Measurements from ENCODE around the gene BCAS1. TPM values are rescaled to one million over a fixed set of nuclear protein-coding genes. Genes with fewer than 3 reads are reported as not detected.

BCAS1 gene
- total RNA-seq, 1 experiment from 2014 or later: 1.2 TPM

DNA sequence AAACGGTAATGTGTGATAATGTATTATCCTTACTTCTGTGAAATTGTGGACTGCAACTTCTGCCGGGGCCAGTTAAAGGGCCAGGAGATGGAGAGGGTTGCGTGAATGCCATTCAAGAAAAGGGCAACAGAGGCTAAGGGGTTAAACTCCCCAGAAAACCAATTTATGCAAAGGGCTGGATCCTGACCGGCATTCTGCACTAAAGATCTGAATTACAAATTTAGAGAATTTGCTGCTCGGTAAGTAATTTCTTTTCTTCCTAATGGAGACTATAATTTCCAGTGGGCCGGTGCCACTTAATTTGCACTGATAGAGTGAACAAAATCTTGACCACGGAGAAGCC is 130.1 kb downstream of the BCAS1 start:
- BruUV-seq (replicated peaks): no TSS peak
- no peaks in the 10 kb centered on the region; the same call in 1 of the 2 replicates for H3K27me3 ChIP-seq (replicated peaks; ENCODE audit: control insufficient read depth, insufficient read depth, low read length)
- H3K4me1 ChIP-seq: peaks cover 30% of the 10 kb centered on the region
- H3K9me3 ChIP-seq: no peaks in the 10 kb centered on the region
- POLR2A ChIA-PET: interaction anchor here (0.6 kb wide), 1 partner anchor 266 kb away, joined by 4 read pairs; no protein-coding TSS in a partner anchor
- Mint-ChIP-seq H3K27ac (ENCODE audit: unreplicated experiment) (no peak overlapping the region), H3K4me1 (ENCODE audit: low read depth, unreplicated experiment) (peaks cover 32% of the 10 kb centered on the region), H3K27me3 (ENCODE audit: insufficient read depth, unreplicated experiment) (no peaks in the 10 kb centered on the region), H3K36me3 (ENCODE audit: insufficient read depth, unreplicated experiment) (no peaks in the 10 kb centered on the region), H3K9me3 (ENCODE audit: unreplicated experiment) (no peaks in the 10 kb centered on the region), H3K4me3 (ENCODE audit: unreplicated experiment) (no peak overlapping the region)
- no peak overlapping the region for H3K4me3 ChIP-seq (ENCODE audit: low read depth, low read length)
- no peaks in the 10 kb centered on the region for H3K36me3 ChIP-seq (ENCODE audit: control insufficient read depth, insufficient read depth, low read length)
- DNase-seq: no peak
- TF ChIP-seq, protein P1, sequence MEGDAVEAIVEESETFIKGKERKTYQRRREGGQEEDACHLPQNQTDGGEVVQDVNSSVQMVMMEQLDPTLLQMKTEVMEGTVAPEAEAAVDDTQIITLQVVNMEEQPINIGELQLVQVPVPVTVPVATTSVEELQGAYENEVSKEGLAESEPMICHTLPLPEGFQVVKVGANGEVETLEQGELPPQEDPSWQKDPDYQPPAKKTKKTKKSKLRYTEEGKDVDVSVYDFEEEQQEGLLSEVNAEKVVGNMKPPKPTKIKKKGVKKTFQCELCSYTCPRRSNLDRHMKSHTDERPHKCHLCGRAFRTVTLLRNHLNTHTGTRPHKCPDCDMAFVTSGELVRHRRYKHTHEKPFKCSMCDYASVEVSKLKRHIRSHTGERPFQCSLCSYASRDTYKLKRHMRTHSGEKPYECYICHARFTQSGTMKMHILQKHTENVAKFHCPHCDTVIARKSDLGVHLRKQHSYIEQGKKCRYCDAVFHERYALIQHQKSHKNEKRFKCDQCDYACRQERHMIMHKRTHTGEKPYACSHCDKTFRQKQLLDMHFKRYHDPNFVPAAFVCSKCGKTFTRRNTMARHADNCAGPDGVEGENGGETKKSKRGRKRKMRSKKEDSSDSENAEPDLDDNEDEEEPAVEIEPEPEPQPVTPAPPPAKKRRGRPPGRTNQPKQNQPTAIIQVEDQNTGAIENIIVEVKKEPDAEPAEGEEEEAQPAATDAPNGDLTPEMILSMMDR (IDR thresholded peaks at IDR 0.05; ENCODE audit: insufficient read depth in 1 of 2, low read depth in 1 of 2, low read length in 1 of 2, severe bottlenecking in 1 of 2, unreplicated experiment in 1 of 2): no peak
- CTCF ChIA-PET: interaction anchor here (0.6 to 1.9 kb wide), 33 partner anchors 9 to 527 kb away, joined by 3 to 38 read pairs (median 5); no protein-coding TSS in a partner anchor
- intact Hi-C loops (cut with micrococcal nuclease; ENCODE audit: unreplicated experiment): loop anchor here (1.0 kb wide), 5 partner anchors 25 to 527 kb away; no protein-coding TSS in a partner anchor

DNA sequence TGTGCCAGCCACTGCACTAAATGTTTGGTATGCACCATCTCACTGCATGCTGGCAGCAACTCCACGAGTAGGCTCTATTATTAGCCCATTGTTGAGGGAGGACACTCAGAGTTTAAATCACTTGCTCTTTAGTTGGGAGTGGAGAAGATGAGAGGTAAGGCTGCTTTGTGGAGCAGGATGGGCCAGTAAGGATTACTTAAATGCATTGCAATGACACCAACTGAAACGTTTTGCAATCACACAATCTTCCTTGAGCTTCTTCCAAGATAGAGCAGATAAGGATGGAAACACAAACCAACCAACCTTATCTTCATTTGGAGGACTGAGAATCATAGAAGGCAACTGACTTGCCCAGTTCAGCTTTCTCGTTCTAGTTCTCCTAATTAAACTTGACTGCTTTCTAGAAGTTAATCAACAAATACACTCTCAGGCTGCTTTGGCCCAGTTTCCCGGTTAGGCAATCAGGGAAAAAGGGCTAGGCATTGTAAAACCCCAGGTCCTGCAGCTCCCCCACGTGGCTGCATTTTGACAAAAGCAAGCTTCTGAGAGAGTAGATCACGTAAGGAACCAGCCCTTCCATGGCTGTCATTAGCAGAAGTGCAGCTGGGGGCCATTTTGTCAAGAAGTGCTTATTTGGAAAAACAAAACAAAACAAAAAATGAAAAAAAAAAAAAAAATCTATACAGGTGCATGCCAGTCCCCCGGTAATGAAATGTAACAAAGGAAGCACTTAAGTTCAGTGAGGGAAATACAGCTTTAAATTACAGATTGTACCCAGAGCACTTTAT is 130.6 kb downstream of the BCAS1 start:
- ChIA-PET CTCF (interaction anchor here (0.6 to 1.9 kb wide), 42 partner anchors 8 to 602 kb away, joined by 3 to 38 read pairs (median 4); partner anchors contain the start of gene ZNF217), POLR2A (interaction anchor here (0.5 to 0.6 kb wide), 3 partner anchors 15 to 269 kb away, joined by 3 to 4 read pairs (median 3); no protein-coding TSS in a partner anchor)
- peaks cover 35% of the 10 kb centered on the region for H3K4me1 Mint-ChIP-seq (ENCODE audit: low read depth, unreplicated experiment)
- no peak overlapping the region for H3K27ac Mint-ChIP-seq (ENCODE audit: unreplicated experiment)
- H3K9me3 Mint-ChIP-seq (ENCODE audit: unreplicated experiment): no peaks in the 10 kb centered on the region
- DNase-seq: peak; percentile 95 to 96
- Histone ChIP-seq H3K36me3 (ENCODE audit: control insufficient read depth, insufficient read depth, low read length) (no peaks in the 10 kb centered on the region), H3K27me3 (replicated peaks; ENCODE audit: control insufficient read depth, insufficient read depth, low read length) (no peaks in the 10 kb centered on the region; the same call in 1 of the 2 replicates), H3K9me3 (no peaks in the 10 kb centered on the region), H3K4me3 (ENCODE audit: low read depth, low read length) (no peak overlapping the region), H3K4me1 (peaks cover 30% of the 10 kb centered on the region)
- intact Hi-C loops (cut with micrococcal nuclease; ENCODE audit: unreplicated experiment): loop anchor here (1.0 to 2.0 kb wide), 6 partner anchors 19 to 526 kb away; no protein-coding TSS in a partner anchor
- TF ChIP-seq, protein P1 (IDR thresholded peaks at IDR 0.05; ENCODE audit: insufficient read depth in 1 of 2, low read depth in 1 of 2, low read length in 1 of 2, severe bottlenecking in 1 of 2, unreplicated experiment in 1 of 2): peak; percentile 93 to 98
- no TSS peak for BruUV-seq (replicated peaks)
- H3K4me3 Mint-ChIP-seq (ENCODE audit: unreplicated experiment): no peak overlapping the region
- H3K27me3 Mint-ChIP-seq (ENCODE audit: insufficient read depth, unreplicated experiment): no peaks in the 10 kb centered on the region
- H3K36me3 Mint-ChIP-seq (ENCODE audit: insufficient read depth, unreplicated experiment): no peaks in the 10 kb centered on the region

DNA sequence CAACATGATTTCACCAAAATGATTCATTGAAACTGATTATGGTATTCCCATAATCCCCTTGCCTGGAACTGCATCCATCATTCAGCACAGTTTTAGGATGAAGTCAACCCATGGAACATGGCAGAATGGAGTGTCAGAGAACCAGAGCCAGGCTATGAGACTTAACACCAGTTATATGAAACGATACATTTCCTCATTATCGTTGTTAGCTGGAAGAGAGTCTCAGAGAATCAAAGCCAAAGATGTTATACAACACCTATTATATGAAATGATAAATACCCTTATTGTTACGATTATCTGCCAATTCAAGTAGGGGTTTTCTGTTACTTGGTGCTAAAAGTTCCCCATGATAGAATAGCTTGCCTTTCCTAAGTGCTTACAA is 131.2 kb downstream of the BCAS1 start:
- H3K4me3 ChIP-seq (ENCODE audit: low read depth, low read length): no peak overlapping the region
- BruUV-seq (replicated peaks): no TSS peak
- Mint-ChIP-seq H3K9me3 (ENCODE audit: unreplicated experiment) (no peaks in the 10 kb centered on the region), H3K27me3 (ENCODE audit: insufficient read depth, unreplicated experiment) (no peaks in the 10 kb centered on the region), H3K36me3 (ENCODE audit: insufficient read depth, unreplicated experiment) (no peaks in the 10 kb centered on the region), H3K4me3 (ENCODE audit: unreplicated experiment) (no peak overlapping the region), H3K4me1 (ENCODE audit: low read depth, unreplicated experiment) (peaks cover 39% of the 10 kb centered on the region), H3K27ac (ENCODE audit: unreplicated experiment) (no peak overlapping the region)
- no peaks in the 10 kb centered on the region for H3K27me3 ChIP-seq (replicated peaks; ENCODE audit: control insufficient read depth, insufficient read depth, low read length)
- H3K9me3 ChIP-seq: no peaks in the 10 kb centered on the region
- TF ChIP-seq, protein P1 (IDR thresholded peaks at IDR 0.05; ENCODE audit: insufficient read depth in 1 of 2, low read depth in 1 of 2, low read length in 1 of 2, severe bottlenecking in 1 of 2, unreplicated experiment in 1 of 2): no peak
- H3K4me1 ChIP-seq: peaks cover 30% of the 10 kb centered on the region
- intact Hi-C loops (cut with micrococcal nuclease; ENCODE audit: unreplicated experiment): loop anchor here (2.0 kb wide), 1 partner anchor 18 kb away; no protein-coding TSS in a partner anchor
- no peak for DNase-seq
- ChIA-PET CTCF (interaction anchor here (0.6 to 1.9 kb wide), 30 partner anchors 8 to 602 kb away, joined by 3 to 38 read pairs (median 6); partner anchors contain the start of gene ZNF217), POLR2A (no interaction called here)
- H3K36me3 ChIP-seq (ENCODE audit: control insufficient read depth, insufficient read depth, low read length): no peaks in the 10 kb centered on the region
